Choroid plexus epithelial cell (primary cell): Measurements from ENCODE around the gene BIRC5.
"Not testable (repeated sequence)": the region's sequence is repeated elsewhere in the genome, so short reads cannot be mapped to it uniquely, and the experiment has no call there.

Experiments
- DNase-seq: peaks from one replicate; pipeline ENCODE4 v3.0.0-alpha.2; 2010; ENCODE audit warnings: low read depth
- H3K4me3 ChIP-seq: 2 replicates; pipeline ENCODE4 v1.5.1; 2011; ENCODE audit warnings: low read depth, mild to moderate bottlenecking, control low read depth, low read length, moderate library complexity
- TF ChIP-seq, protein P1 (sequence below): conservative IDR thresholded peaks from 2 replicates; pipeline ENCODE4 v1.5.1; 2011; ENCODE audit warnings: low read depth, mild to moderate bottlenecking, control low read depth, inconsistent platforms, low read length, moderate library complexity

Gene BIRC5

DNA sequence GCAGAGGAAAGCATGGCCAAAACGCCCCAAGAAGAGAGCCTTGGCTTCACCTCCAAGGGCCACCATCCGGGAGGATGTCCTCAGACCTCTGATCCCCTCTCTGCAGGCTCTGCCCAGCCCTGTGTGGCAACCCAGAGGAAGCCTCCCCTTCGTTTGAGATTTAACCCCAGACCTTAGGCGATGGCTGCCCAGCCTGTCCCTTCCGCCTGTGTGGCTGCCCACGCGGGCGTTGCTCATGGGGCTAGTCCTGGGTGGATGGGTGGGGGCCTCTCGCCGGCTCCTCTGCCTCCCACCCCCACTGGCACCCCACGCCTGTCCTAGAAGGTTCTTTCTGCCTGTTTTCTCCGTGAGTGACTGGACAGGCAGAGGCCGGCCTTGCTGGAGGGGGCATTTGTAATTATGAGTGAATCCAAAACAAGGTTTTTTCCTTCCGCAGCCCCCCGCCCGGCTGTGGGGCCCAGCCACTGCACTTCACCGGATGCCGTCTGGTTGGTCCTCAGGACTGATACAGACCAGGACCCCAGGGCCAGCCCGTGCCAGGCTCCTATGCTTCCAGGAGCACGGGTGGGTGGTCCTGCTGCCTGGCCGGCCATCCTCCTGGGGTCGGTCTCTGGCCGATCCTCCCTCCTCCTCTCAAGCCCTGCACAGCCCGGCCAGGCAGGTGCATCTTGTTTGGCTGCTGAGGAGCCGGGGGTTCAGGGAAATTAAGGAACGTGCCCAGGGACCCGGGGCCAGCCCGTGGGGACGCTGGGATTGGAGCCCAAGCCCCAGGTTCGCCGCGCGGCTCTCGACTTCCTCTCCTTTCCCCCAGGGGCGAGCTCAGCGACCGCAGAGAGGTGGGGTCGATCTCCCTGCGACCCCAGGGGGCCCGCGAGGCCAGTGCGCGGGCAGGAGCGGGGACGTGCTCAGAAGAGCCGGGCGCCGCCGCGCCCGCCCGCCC lies 17.2 kb downstream of the BIRC5 start, which contains the start of gene TMEM235:
TMEM235 (plus strand) TSS at position 636 of the 940 bp plus-strand sequence. CDS start 393 bp downstream, outside the sequence.
- TF ChIP-seq, protein P1, sequence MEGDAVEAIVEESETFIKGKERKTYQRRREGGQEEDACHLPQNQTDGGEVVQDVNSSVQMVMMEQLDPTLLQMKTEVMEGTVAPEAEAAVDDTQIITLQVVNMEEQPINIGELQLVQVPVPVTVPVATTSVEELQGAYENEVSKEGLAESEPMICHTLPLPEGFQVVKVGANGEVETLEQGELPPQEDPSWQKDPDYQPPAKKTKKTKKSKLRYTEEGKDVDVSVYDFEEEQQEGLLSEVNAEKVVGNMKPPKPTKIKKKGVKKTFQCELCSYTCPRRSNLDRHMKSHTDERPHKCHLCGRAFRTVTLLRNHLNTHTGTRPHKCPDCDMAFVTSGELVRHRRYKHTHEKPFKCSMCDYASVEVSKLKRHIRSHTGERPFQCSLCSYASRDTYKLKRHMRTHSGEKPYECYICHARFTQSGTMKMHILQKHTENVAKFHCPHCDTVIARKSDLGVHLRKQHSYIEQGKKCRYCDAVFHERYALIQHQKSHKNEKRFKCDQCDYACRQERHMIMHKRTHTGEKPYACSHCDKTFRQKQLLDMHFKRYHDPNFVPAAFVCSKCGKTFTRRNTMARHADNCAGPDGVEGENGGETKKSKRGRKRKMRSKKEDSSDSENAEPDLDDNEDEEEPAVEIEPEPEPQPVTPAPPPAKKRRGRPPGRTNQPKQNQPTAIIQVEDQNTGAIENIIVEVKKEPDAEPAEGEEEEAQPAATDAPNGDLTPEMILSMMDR: no peak
- no peak within 1 kb of the TSS for H3K4me3 ChIP-seq
- DNase-seq: no peak

- no peak overlapping the region for H3K4me3 ChIP-seq
- no peak for DNase-seq
- TF ChIP-seq, protein P1: no peak
Observed at GRCh38 chr17:78231991-78232858, 18.2 kb downstream of the BIRC5 start.

- H3K4me3 ChIP-seq: no peak overlapping the region
- DNase-seq: no peak
- TF ChIP-seq, protein P1: no peak
Observed at GRCh38 chr17:78232859-78233173, 18.8 kb downstream of the BIRC5 start.

DNA sequence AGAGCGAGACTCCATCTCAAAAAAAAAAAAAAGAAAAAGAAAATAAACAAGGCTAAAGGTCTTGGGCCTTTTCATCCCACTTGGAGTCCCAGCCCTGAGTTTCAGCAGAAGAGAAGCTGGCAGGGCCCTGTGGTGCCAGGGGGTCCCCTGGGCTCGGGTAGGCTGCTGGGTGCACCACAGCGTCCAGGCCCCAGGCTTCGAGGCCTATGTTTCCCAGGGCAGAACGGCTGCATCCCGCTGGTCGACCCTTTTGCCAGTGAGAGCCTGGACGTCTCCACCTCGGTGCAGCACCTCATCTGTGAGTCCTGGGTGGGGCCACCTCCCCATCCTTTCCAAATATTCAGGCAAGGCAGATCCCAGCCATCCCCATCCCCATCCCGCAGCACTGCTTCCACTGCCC lies 19.6 kb downstream of the BIRC5 start:
- TF ChIP-seq, protein P1: no peak
- DNase-seq: no peak

DNA sequence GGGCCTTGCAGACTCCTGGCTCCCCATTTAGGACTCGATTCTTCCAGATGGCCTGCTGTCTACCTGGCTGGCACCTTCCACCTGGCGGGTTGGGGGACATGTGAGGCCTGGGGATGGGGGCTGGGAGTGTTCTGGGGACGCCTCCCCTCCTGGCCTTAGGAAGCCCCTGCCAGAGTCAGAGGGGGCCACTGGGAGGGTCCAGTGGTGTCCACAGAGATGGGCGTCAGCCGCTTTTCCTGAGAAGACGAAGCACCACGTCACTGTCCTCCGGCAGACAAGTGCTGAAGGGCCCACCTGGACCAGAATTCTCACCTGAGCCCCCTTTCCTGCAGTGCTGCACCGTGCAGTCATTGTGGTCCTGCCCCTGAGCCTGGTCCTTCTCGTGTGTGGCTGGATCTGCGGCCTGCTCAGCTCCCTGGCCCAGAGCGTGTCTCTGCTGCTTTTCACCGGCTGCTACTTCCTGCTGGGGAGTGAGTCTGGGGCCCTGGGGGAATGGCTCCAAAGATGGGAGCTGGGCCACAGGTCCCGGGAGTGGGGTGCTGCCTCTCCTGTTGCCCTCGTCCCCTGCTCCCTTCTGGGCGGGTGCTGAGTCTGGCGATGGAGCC lies 20.3 kb downstream of the BIRC5 start:
- no peak for DNase-seq
- H3K4me3 ChIP-seq: no peak overlapping the region
- TF ChIP-seq, protein P1: no peak

More for the DNA sequence above, 19.6 kb downstream of the BIRC5 start:
- no peak overlapping the region for H3K4me3 ChIP-seq

DNA sequence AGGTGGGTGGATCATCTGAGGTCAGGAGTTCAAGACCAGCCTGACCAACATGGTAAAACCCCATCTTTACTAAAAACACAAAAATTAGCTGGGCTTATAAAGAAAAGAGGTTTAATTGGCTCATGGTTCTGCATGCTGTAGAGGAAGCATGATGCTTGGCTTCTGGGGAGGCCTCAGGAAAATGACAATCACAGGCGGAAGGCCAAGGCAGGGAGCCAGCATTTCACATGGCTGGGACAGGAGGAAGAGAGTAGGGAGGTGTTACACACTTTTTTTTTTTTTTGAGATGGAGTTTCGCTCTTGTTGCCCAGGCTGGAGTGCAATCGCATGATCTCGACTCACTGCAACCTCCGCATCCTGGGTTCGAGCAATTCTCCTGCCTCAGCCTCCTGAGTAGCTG lies 21.0 kb downstream of the BIRC5 start:
- H3K4me3 ChIP-seq, DNase-seq: not testable (repeated sequence)

DNA sequence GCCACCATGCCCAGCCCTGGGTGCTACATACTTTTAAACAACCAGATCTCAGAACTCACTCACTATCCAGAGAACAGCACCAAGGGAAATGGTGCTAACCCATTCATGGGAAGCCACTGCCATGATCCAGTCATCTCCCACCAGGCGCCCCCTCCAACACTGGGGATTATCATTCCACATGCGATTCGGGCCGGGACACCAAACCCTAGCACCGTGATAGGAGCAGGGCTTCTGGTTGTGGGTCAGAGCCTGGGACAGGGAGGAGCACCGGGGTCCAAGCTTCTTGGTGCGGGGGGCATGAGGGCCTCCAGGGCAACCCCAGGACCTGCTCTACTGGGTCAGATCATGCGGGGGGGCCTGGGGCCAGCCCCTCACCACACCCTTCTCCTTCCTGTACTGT lies 21.8 kb downstream of the BIRC5 start:
- no peak for DNase-seq
- TF ChIP-seq, protein P1: no peak
- H3K4me3 ChIP-seq: no peak overlapping the region
